Kidney epithelial cell (primary cell): Measurements from ENCODE around the gene PQBP1. TPM values are rescaled to one million over a fixed set of nuclear protein-coding genes. Genes with fewer than 3 reads are reported as not detected.

Source experiments
- DNase-seq: peaks from one replicate; pipeline ENCODE4 v3.0.0-alpha.2; 2010; ENCODE audit warnings: low read depth
- H3K27me3 ChIP-seq: 2 replicates; pipeline ENCODE4 v1.6.0; 2011; ENCODE audit warnings: low read length; ENCODE audit not compliant: control insufficient read depth, insufficient read depth
- H3K36me3 ChIP-seq: 2 replicates; pipeline ENCODE4 v1.5.1; 2011; ENCODE audit warnings: low read length; ENCODE audit not compliant: control insufficient read depth, insufficient read depth
- H3K4me3 ChIP-seq: 2 replicates; pipeline ENCODE4 v1.5.1; 2011; ENCODE audit warnings: low read depth, mild to moderate bottlenecking, control low read depth, low read length
- CTCF ChIP-seq: IDR thresholded peaks from 2 replicates; pipeline ENCODE4 v1.5.1; 2011; ENCODE audit warnings: mild to moderate bottlenecking, moderate library complexity, low read length, control low read depth, inconsistent platforms; ENCODE audit not compliant: insufficient read depth, poor library complexity, severe bottlenecking
- total RNA-seq: library from RNA; depleted of rRNA; stranded (reverse); fragments of >200 nt; gene quantifications from 2 replicates; pipeline ENCODE4 v1.2.3, GENCODE V29; 2015

The PQBP1 gene
- total RNA-seq, 1 donor from 2014 or later = 73.2 TPM

- DNase-seq = peak; percentile 49
- H3K27me3 ChIP-seq = no peaks in the 10 kb centered on the region
- peak overlapping the region; percentile 43 for H3K4me3 ChIP-seq
- no peaks in the 10 kb centered on the region for H3K36me3 ChIP-seq
- TF ChIP-seq CTCF = peak; percentile 62
These were observed 6.1 kb upstream of the PQBP1 start for GRCh38 chrX:48891402-48892288.

- Histone ChIP-seq H3K27me3 (no peaks in the 10 kb centered on the region), H3K4me3 (no peak overlapping the region), H3K36me3 (no peaks in the 10 kb centered on the region)
- no peak for TF ChIP-seq CTCF
- DNase-seq = no peak
These were observed 4.8 kb upstream of the PQBP1 start for GRCh38 chrX:48892896-48893295.

GRCh38 chrX:48893556-48894348 lies 4.0 kb upstream of the PQBP1 start:
- TF ChIP-seq CTCF = no peak
- Histone ChIP-seq H3K4me3 (no peak overlapping the region), H3K27me3 (no peaks in the 10 kb centered on the region), H3K36me3 (no peaks in the 10 kb centered on the region)
- no peak for DNase-seq

- TF ChIP-seq CTCF = no peak
- no peaks in the 10 kb centered on the region for H3K27me3 ChIP-seq
- DNase-seq = no peak
- no peaks in the 10 kb centered on the region for H3K36me3 ChIP-seq
- H3K4me3 ChIP-seq = no peak overlapping the region
These were observed 2.8 kb upstream of the PQBP1 start for GRCh38 chrX:48894891-48895290.

GRCh38 chrX:48896611-48897011 lies 1.1 kb upstream of the PQBP1 start:
- DNase-seq = no peak
- TF ChIP-seq CTCF = no peak
- peak overlapping the region; percentile 84 for H3K4me3 ChIP-seq
- no peaks in the 10 kb centered on the region for H3K27me3 ChIP-seq
- H3K36me3 ChIP-seq = no peaks in the 10 kb centered on the region
